ENCODE data around the gene ARHGAP30. TPM values are rescaled to one million over a fixed set of nuclear protein-coding genes. Genes with fewer than 3 reads are reported as not detected.

The ARHGAP30 gene
- total RNA-seq, 2 donors from 2014 or later: 3.2 to 5.3 TPM

- no peak overlapping the region for H3K4me3 ChIP-seq
- peaks cover 10% of the 10 kb centered on the region for H3K4me1 ChIP-seq (replicated peaks)
- H3K36me3 ChIP-seq: no peaks in the 10 kb centered on the region
- intact Hi-C loops (cut with DNase I): no loop called here
- no peaks in the 10 kb centered on the region for H3K27me3 ChIP-seq (replicated peaks; ENCODE audit: insufficient read depth)
- no peak for DNase-seq (ENCODE audit: low spot score)
- WGBS: 76% methylated on average over 2 of the region's 2 CpGs
- H3K9me3 ChIP-seq: no peaks in the 10 kb centered on the region
- H3K27ac ChIP-seq: no peak overlapping the region
- TF ChIP-seq POLR2A (IDR thresholded peaks at IDR 0.05) (no peak), CTCF (IDR thresholded peaks at IDR 0.05) (no peak), POLR2AphosphoS5 (IDR thresholded peaks at IDR 0.05) (no peak)
These were observed 44.9 kb upstream of the ARHGAP30 start for GRCh38 chr1:161114556-161114955.

- no peak for DNase-seq (ENCODE audit: low spot score)
- no peak overlapping the region for H3K27ac ChIP-seq
- H3K9me3 ChIP-seq: no peaks in the 10 kb centered on the region
- H3K36me3 ChIP-seq: no peaks in the 10 kb centered on the region
- H3K4me3 ChIP-seq: no peak overlapping the region
- TF ChIP-seq CTCF (IDR thresholded peaks at IDR 0.05): no peak
- TF ChIP-seq POLR2AphosphoS5 (IDR thresholded peaks at IDR 0.05): no peak
- no peak for TF ChIP-seq POLR2A (IDR thresholded peaks at IDR 0.05)
- WGBS: 89% methylated on average over 1 of the region's 1 CpG
- intact Hi-C loops (cut with DNase I): no loop called here
- H3K4me1 ChIP-seq (replicated peaks): peaks cover 4% of the 10 kb centered on the region
- H3K27me3 ChIP-seq (replicated peaks; ENCODE audit: insufficient read depth): no peaks in the 10 kb centered on the region
These were observed 44.2 kb upstream of the ARHGAP30 start for GRCh38 chr1:161113915-161114314.

- Histone ChIP-seq H3K4me3 (no peak overlapping the region), H3K27ac (no peak overlapping the region), H3K4me1 (replicated peaks) (no peaks in the 10 kb centered on the region), H3K9me3 (no peaks in the 10 kb centered on the region), H3K36me3 (no peaks in the 10 kb centered on the region), H3K27me3 (replicated peaks; ENCODE audit: insufficient read depth) (no peaks in the 10 kb centered on the region)
- WGBS: 91% methylated on average over 2 of the region's 2 CpGs
- TF ChIP-seq POLR2A (IDR thresholded peaks at IDR 0.05) (no peak), POLR2AphosphoS5 (IDR thresholded peaks at IDR 0.05) (no peak), CTCF (IDR thresholded peaks at IDR 0.05) (no peak)
- intact Hi-C loops (cut with DNase I): no loop called here
- no peak for DNase-seq (ENCODE audit: low spot score)
These were observed 41.8 kb upstream of the ARHGAP30 start for GRCh38 chr1:161111527-161111926.

GRCh38 chr1:161111117-161111516 is 41.4 kb upstream of the ARHGAP30 start:
- Histone ChIP-seq H3K9me3 (no peaks in the 10 kb centered on the region), H3K4me3 (no peak overlapping the region), H3K27ac (no peak overlapping the region), H3K27me3 (replicated peaks; ENCODE audit: insufficient read depth) (no peaks in the 10 kb centered on the region), H3K4me1 (replicated peaks) (no peaks in the 10 kb centered on the region), H3K36me3 (no peaks in the 10 kb centered on the region)
- intact Hi-C loops (cut with DNase I): no loop called here
- WGBS: 98% methylated on average over 3 of the region's 3 CpGs
- no peak for DNase-seq (ENCODE audit: low spot score)
- TF ChIP-seq POLR2AphosphoS5 (IDR thresholded peaks at IDR 0.05) (no peak), CTCF (IDR thresholded peaks at IDR 0.05) (no peak), POLR2A (IDR thresholded peaks at IDR 0.05) (no peak)

GRCh38 chr1:161106431-161106830 is 36.7 kb upstream of the ARHGAP30 start:
- H3K27ac ChIP-seq: no peak overlapping the region
- intact Hi-C loops (cut with DNase I): no loop called here
- no peaks in the 10 kb centered on the region for H3K27me3 ChIP-seq (replicated peaks; ENCODE audit: insufficient read depth)
- WGBS: 100% methylated on average over 1 of the region's 1 CpG
- no peaks in the 10 kb centered on the region for H3K4me1 ChIP-seq (replicated peaks)
- no peaks in the 10 kb centered on the region for H3K36me3 ChIP-seq
- TF ChIP-seq CTCF (IDR thresholded peaks at IDR 0.05): no peak
- no peak for DNase-seq (ENCODE audit: low spot score)
- H3K4me3 ChIP-seq: no peak overlapping the region
- H3K9me3 ChIP-seq: no peaks in the 10 kb centered on the region

All from prostate gland (tissue), 2 donors.